ENCODE measurements around the gene HPS6.

DNA sequence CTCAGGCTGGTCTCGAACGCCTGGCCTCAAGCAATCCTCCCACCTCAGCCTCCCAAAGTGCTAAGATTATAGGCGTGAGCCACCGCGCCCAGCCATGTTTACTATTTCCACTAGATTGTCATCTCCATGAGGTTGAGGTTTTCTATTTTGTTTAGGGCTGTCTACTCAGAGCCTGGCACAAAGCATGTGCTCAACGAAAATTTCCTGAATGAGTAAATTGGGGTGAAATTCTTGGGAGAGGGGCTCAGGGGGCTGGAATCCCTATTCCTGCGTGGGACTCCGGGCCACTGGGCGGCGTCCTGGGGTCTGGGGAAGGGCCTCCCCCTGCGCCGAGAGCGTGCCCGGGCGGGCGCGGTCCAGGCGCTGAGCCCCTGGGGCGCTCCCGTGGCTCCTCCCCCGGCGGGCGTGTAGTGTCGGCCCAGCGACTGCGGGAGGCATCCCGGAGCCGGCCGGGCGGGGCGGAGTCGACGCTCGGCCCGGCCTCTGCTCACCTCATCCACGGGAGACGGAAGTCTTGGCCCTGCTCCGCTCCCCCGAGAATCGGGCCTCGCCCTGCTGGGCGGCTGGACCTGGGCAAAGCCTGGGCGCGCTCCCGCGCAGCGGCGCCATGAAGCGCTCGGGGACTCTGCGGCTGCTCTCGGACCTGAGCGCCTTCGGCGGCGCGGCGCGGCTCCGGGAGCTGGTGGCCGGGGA is at the start of gene HPS6:
- TF ChIP-seq, protein P1, sequence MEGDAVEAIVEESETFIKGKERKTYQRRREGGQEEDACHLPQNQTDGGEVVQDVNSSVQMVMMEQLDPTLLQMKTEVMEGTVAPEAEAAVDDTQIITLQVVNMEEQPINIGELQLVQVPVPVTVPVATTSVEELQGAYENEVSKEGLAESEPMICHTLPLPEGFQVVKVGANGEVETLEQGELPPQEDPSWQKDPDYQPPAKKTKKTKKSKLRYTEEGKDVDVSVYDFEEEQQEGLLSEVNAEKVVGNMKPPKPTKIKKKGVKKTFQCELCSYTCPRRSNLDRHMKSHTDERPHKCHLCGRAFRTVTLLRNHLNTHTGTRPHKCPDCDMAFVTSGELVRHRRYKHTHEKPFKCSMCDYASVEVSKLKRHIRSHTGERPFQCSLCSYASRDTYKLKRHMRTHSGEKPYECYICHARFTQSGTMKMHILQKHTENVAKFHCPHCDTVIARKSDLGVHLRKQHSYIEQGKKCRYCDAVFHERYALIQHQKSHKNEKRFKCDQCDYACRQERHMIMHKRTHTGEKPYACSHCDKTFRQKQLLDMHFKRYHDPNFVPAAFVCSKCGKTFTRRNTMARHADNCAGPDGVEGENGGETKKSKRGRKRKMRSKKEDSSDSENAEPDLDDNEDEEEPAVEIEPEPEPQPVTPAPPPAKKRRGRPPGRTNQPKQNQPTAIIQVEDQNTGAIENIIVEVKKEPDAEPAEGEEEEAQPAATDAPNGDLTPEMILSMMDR (IDR thresholded peaks at IDR 0.05 in 2 of 3, conservative IDR thresholded peaks at IDR 0.05 in 1 of 3; ENCODE audit: insufficient read depth in 2 of 3, low read depth in 1 of 3, low read length in 3 of 3): 0 out of 6 replicates have a peak, but pooled peaks of 1 of the 3 experiments have one; percentile 1
- TF ChIP-seq SP1 (CRISPR knock-in tag; IDR thresholded peaks at IDR 0.05): peak; percentile 62

Data from K562 (cell line).